Prostate gland (tissue), 2 donors: ENCODE measurements around the gene SERPINB7.

Experiments
- CTCF ChIP-seq, 4 experiments: fragments of 200-600 bp in 2 of 4; fragments of 450-650 bp in 2 of 4; sonication (generic) in 2 of 4; IDR thresholded peaks; 1 replicate in 3 of 4; 2 replicates in 1 of 4; pipeline ENCODE4 v1.5.1; 2016 to 2019; ENCODE audit warnings: antibody characterized with exemption in 4 of 4, mild to moderate bottlenecking in 2 of 4, moderate library complexity in 2 of 4
- POLR2A ChIP-seq: fragments of 450-650 bp; IDR thresholded peaks from one replicate; pipeline ENCODE4 v1.6.1; 2016; ENCODE audit warnings: antibody characterized with exemption, mild to moderate bottlenecking
- POLR2AphosphoS5 ChIP-seq: sonication (generic); formaldehyde crosslinking; IDR thresholded peaks from one replicate; pipeline ENCODE4 v1.6.1; 2017; ENCODE audit warnings: antibody characterized with exemption

- TF ChIP-seq POLR2A (no peak), CTCF (IDR thresholded peaks at IDR 0.05) (no peak), POLR2AphosphoS5 (no peak)
Observed at GRCh38 chr18:63774511-63774910, 707 bp upstream of the SERPINB7 start.
